ENCODE results near the gene RNU6-1.

RNU6-1 gene

DNA sequence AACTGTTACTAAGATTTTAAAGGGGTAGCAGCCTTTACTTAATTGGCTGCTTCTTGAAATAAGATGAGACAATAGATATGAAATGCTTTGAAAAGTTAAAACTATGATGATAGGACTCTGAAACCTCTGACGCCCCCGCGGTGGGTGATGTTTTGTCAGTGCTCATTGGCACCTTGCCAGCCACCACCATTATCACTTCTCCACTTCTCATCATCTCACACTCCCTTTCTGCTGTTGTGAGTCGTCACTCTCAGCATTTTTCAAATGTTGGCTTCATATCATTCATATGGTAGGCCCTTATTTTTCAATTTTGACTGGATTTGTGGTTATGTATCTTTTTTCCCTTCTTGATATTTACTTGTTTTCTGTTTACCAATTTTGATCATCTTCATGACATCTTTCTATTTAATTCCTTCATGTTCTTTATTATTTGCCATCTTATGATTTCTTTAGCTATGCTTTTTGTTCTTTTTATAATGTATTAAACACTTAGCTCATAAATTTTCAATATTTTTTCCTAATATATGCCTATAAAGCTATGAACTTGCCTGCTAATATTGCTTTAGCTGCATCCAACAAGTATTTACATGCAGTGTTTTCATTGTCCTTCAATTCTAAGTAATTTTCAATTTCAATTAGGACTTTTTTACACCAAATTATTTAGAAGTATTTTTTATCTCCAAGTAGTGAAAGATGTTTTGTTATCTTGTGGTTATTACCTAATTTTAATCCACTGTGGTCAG, 44.8 kb downstream of the RNU6-1 start:
- no peak for DNase-seq

GRCh38 chr15:67792250-67792942, 47.4 kb downstream of the RNU6-1 start:
- DNase-seq: no peak

DNA sequence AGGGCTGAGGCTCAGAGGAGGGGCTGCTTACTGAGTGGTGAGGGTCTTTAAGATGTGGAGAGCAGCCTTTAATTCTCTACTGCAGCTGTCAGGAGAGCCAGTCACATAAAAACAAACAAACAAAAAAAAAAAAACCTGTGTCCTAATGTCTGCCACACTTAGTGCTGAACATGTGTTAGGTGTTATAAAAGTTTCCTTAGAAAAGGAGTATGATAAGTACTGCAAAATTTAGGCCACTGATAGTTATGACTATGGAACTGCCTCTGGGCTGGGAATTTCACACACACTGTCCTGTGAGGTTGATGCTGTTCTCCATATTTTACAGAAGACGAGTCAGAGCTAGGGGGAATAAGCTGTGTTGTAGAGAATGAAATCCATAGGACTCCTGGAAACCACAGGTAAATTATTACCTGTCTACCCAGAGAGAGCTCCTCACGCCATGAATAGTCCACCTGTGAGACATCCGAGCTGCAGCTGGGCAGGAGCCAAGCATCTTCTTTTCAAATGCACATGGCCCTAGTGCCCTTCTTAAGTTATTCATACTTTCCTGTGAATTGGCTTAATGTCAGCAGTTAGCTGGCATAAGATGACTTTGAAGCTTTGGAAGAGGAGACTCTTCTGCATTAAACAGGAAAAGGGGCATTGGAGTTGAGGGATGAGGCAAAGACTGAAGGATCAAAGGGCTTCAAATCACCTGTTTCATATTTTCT, 49.1 kb downstream of the RNU6-1 start:
- DNase-seq: no peak

Measured in CD4-positive, alpha-beta T cell treated with Interleukin-12 subunit alpha and Interleukin-12 subunit beta, for 1 hour (primary cell).